GM19324 (cell line): ENCODE data around the gene RERE.
"Not testable (repeated sequence)": the region's sequence is repeated elsewhere in the genome, so short reads cannot be mapped to it uniquely, and the experiment has no call there.

Experiments
- ATAC-seq: cut with Tn5 transposase; IDR thresholded peaks from one replicate; pipeline ENCODE4 v1.9.1; 2021; ENCODE audit warnings: mild to moderate bottlenecking, moderate library complexity; ENCODE audit not compliant: unreplicated experiment, low FRiP score

Gene RERE

GRCh38 chr1:8649875-8650274 lies 167.6 kb downstream of the RERE start:
- no peak for ATAC-seq

GRCh38 chr1:8649027-8649426 lies 168.4 kb downstream of the RERE start:
- no peak for ATAC-seq

- no peak for ATAC-seq
Measured at GRCh38 chr1:8646996-8647395, 170.4 kb downstream of the RERE start.

- ATAC-seq: no peak
Measured at GRCh38 chr1:8646189-8646588, 171.3 kb downstream of the RERE start.

- peak; percentile 78 for ATAC-seq
Measured at GRCh38 chr1:8643542-8644536, 173.6 kb downstream of the RERE start.

- ATAC-seq: no peak
Measured at GRCh38 chr1:8642114-8642513, 175.3 kb downstream of the RERE start.

- no peak for ATAC-seq
Measured at GRCh38 chr1:8641377-8641997, 176.0 kb downstream of the RERE start.

GRCh38 chr1:8640950-8641349 lies 176.5 kb downstream of the RERE start:
- ATAC-seq: no peak

GRCh38 chr1:8639148-8639547 lies 178.3 kb downstream of the RERE start:
- ATAC-seq: no peak

- no peak for ATAC-seq
Measured at GRCh38 chr1:8633741-8634501, 183.5 kb downstream of the RERE start.

- ATAC-seq: no peak
Measured at GRCh38 chr1:8632102-8632501, 185.3 kb downstream of the RERE start.

GRCh38 chr1:8631163-8631562 lies 186.3 kb downstream of the RERE start:
- ATAC-seq: no peak

- ATAC-seq: peak; percentile 55
Measured at GRCh38 chr1:8629241-8630091, 188.0 kb downstream of the RERE start.

GRCh38 chr1:8628606-8629005 lies 188.8 kb downstream of the RERE start:
- no peak for ATAC-seq

- no peak for ATAC-seq
Measured at GRCh38 chr1:8627728-8628127, 189.7 kb downstream of the RERE start.

- ATAC-seq: no peak
Measured at GRCh38 chr1:8625981-8626898, 191.2 kb downstream of the RERE start.

- ATAC-seq: no peak
Measured at GRCh38 chr1:8625491-8625890, 191.9 kb downstream of the RERE start.

GRCh38 chr1:8623651-8624192 lies 193.7 kb downstream of the RERE start:
- ATAC-seq: not testable (repeated sequence)
